ENCODE results near the gene ZNF462.

DNA sequence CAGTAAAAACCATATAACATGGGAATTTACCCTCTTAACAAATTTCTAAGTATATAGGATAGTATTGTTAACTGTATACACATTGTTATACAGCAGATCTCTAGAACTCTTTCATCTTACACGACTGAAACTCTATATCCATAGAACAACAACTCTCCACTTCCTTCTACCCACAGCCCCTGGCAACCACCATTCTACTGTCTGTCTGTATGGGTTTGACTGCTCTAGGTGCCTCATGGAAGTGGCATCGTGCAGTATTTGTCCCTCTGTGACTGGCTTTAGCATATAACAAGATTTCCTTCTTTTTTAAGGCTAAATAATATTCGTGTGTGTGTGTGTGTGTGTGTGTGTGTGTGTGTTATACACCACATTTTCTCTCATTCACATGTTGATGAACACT is 100.7 kb downstream of the ZNF462 start:
- TF ChIP-seq, protein P1, sequence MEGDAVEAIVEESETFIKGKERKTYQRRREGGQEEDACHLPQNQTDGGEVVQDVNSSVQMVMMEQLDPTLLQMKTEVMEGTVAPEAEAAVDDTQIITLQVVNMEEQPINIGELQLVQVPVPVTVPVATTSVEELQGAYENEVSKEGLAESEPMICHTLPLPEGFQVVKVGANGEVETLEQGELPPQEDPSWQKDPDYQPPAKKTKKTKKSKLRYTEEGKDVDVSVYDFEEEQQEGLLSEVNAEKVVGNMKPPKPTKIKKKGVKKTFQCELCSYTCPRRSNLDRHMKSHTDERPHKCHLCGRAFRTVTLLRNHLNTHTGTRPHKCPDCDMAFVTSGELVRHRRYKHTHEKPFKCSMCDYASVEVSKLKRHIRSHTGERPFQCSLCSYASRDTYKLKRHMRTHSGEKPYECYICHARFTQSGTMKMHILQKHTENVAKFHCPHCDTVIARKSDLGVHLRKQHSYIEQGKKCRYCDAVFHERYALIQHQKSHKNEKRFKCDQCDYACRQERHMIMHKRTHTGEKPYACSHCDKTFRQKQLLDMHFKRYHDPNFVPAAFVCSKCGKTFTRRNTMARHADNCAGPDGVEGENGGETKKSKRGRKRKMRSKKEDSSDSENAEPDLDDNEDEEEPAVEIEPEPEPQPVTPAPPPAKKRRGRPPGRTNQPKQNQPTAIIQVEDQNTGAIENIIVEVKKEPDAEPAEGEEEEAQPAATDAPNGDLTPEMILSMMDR (IDR thresholded peaks at IDR 0.05) = no peak
- TF ChIP-seq POLR2A (IDR thresholded peaks at IDR 0.05) = no peak
